ENCODE data around the gene HIC1. TPM values are rescaled to one million over a fixed set of nuclear protein-coding genes. Genes with fewer than 3 reads are reported as not detected.

HIC1 gene
- polyA plus RNA-seq, 2 donors, result 1.4 to 1.6 TPM

- Histone ChIP-seq H3K27me3 (ENCODE audit: control insufficient read depth in 1 of 2, insufficient read depth in 2 of 2, low read length in 2 of 2) (no peaks in the 10 kb centered on the region), H3K36me3 (ENCODE audit: control insufficient read depth in 2 of 2, insufficient read depth in 2 of 2, low read length in 1 of 2) (peaks cover 2 to 7% of the 10 kb centered on the region in 2 donors), H3K4me1 (ENCODE audit: control insufficient read depth in 2 of 2, insufficient read depth in 2 of 2, low read length in 1 of 2) (peaks cover 0 to 19% of the 10 kb centered on the region in 2 donors), H3K27ac (ENCODE audit: low read depth in 2 of 2, low read length in 1 of 2) (peak overlapping the region in 1 of 2 donors; percentile 94), H3K9me3 (ENCODE audit: control insufficient read depth in 2 of 2, insufficient read depth in 1 of 2, low read depth in 1 of 2, low read length in 1 of 2) (no peaks in the 10 kb centered on the region), H3K4me3 (ENCODE audit: low read depth in 1 of 2, low read length in 2 of 2) (peak overlapping the region in 1 of 2 donors; percentile 82)
- WGBS, 2 donors, result 81 to 82% methylated on average over 5 of the region's 5 CpGs
Measured at GRCh38 chr17:2042933-2043332, 12.0 kb upstream of the HIC1 start.

DNA sequence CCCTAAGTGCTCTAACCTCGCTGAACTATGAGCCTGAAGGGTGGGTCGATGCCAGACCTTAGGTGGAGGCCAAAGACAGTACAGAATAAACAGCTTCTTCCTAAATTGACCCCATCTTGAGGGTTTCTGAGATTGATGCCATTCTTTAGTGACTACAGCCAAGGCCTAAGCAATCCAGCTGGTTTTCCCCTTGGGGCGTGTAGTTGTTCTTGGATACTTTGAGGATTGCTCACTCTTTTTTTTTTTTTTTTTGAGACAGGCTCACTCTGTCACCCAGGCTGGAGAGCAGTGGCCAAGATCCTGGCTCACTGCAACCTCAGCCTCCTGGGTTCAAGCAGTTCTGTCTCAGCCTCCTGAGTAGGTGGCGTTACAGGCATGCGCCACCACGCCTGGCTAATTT, 11.1 kb upstream of the HIC1 start:
- no peaks in the 10 kb centered on the region for H3K9me3 ChIP-seq (ENCODE audit: control insufficient read depth in 2 of 2, insufficient read depth in 1 of 2, low read depth in 1 of 2, low read length in 1 of 2)
- H3K27ac ChIP-seq (ENCODE audit: low read depth in 2 of 2, low read length in 1 of 2), result peak overlapping the region; percentile 30 to 94
- H3K4me3 ChIP-seq (ENCODE audit: low read depth in 1 of 2, low read length in 2 of 2), result no peak overlapping the region
- H3K36me3 ChIP-seq (ENCODE audit: control insufficient read depth in 2 of 2, insufficient read depth in 2 of 2, low read length in 1 of 2), result peaks cover 2 to 5% of the 10 kb centered on the region in 2 donors
- 61% methylated on average over 6 of the region's 6 CpGs for WGBS, 2 donors
- H3K4me1 ChIP-seq (ENCODE audit: control insufficient read depth in 2 of 2, insufficient read depth in 2 of 2, low read length in 1 of 2), result peaks cover 0 to 19% of the 10 kb centered on the region in 2 donors
- H3K27me3 ChIP-seq (ENCODE audit: control insufficient read depth in 1 of 2, insufficient read depth in 2 of 2, low read length in 2 of 2), result no peaks in the 10 kb centered on the region

GRCh38 chr17:2044263-2044894, 10.5 kb upstream of the HIC1 start:
- H3K36me3 ChIP-seq (ENCODE audit: control insufficient read depth in 2 of 2, insufficient read depth in 2 of 2, low read length in 1 of 2), result peaks cover 2 to 5% of the 10 kb centered on the region in 2 donors
- peaks cover 0 to 22% of the 10 kb centered on the region in 2 donors for H3K4me1 ChIP-seq (ENCODE audit: control insufficient read depth in 2 of 2, insufficient read depth in 2 of 2, low read length in 1 of 2)
- H3K4me3 ChIP-seq (ENCODE audit: low read depth in 1 of 2, low read length in 2 of 2), result no peak overlapping the region
- 91 to 92% methylated on average over 5 of the region's 5 CpGs for WGBS, 2 donors
- no peaks in the 10 kb centered on the region for H3K9me3 ChIP-seq (ENCODE audit: control insufficient read depth in 2 of 2, insufficient read depth in 1 of 2, low read depth in 1 of 2, low read length in 1 of 2)
- H3K27me3 ChIP-seq (ENCODE audit: control insufficient read depth in 1 of 2, insufficient read depth in 2 of 2, low read length in 2 of 2), result no peaks in the 10 kb centered on the region
- H3K27ac ChIP-seq (ENCODE audit: low read depth in 2 of 2, low read length in 1 of 2), result no peak overlapping the region

DNA sequence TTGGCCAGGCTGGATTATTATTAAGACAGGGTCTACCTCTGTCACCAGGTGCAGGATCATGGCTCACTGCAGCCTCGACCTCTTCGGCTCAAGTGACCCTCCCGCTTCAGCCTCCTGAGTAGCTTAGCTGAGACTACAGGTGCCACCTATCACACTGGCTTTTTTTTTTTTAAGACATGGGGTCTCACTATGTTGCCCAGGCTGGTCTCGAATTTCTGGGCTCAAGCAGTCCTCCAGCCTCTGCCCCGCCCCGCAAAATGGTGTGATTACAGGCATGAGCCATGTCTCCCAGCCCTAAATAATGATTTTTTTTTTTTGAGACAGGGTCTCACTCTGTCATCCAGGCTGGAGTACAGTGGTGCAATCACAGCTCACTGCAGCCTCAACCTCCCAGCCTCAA, 7.3 kb upstream of the HIC1 start:
- H3K9me3 ChIP-seq (ENCODE audit: control insufficient read depth in 2 of 2, insufficient read depth in 1 of 2, low read depth in 1 of 2, low read length in 1 of 2), result peaks cover 0 to 2% of the 10 kb centered on the region in 2 donors
- 91 to 95% methylated on average over 6 of the region's 6 CpGs for WGBS, 2 donors
- peaks cover 0 to 15% of the 10 kb centered on the region in 2 donors for H3K4me1 ChIP-seq (ENCODE audit: control insufficient read depth in 2 of 2, insufficient read depth in 2 of 2, low read length in 1 of 2)

GRCh38 chr17:2048805-2049204, 6.1 kb upstream of the HIC1 start:
- no peak overlapping the region for H3K27ac ChIP-seq (ENCODE audit: low read depth in 2 of 2, low read length in 1 of 2)
- no peak overlapping the region for H3K4me3 ChIP-seq (ENCODE audit: low read depth in 1 of 2, low read length in 2 of 2)
- WGBS, 2 donors, result 9 to 16% methylated on average over 9 of the region's 9 CpGs

More for the DNA sequence above, 7.3 kb upstream of the HIC1 start:
- Histone ChIP-seq H3K4me3 (ENCODE audit: low read depth in 1 of 2, low read length in 2 of 2) (no peak overlapping the region), H3K27me3 (ENCODE audit: control insufficient read depth in 1 of 2, insufficient read depth in 2 of 2, low read length in 2 of 2) (peaks cover 0 to 2% of the 10 kb centered on the region in 2 donors), H3K27ac (ENCODE audit: low read depth in 2 of 2, low read length in 1 of 2) (no peak overlapping the region), H3K36me3 (ENCODE audit: control insufficient read depth in 2 of 2, insufficient read depth in 2 of 2, low read length in 1 of 2) (peaks cover 0 to 2% of the 10 kb centered on the region in 2 donors)

DNA sequence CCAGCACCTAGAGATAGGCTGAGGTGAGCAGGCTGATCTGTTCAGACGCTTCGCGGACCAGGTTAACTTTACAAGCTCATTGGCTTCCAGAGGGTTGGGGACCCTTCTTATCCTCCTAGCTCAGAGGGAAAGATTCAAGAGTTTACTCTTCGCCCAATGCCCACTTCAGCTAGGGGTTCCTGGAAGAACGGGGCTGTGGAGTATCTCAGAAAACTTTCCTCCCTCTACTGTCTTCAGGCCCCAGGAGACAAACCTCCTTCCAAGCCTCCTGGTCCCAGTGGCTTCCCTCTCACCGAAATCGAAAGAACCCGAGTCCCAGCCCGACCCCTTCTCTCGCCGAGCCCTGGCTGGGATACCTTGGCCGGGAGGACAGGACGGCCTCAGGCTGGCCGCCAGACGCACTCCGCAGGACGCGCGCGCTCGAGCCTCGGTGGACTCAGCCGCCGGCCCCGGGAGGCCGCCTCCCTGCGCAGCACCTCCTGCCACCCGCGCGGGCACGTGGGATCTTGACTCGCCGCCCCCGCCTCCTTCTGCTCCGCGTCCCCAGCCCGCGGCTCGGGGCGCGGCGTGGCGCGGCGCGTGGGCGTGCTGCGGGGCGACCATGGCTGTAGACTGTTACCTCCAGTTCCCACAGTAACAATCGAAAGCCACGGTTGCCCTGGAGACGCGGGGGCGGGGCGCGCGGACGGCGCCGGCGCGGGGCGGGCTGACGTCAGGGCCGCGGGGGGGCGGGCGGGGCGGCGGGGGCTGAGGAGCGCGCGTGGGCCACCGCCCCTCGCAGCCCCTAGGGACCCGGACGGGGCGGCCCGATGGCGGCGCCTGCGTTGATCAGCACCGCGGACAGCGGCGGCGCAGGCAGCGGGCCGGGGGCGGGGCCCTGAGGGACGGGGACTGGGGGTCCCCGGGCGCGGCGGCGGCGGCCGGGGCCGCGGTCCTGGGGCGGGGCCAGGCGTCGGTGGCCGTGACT, 5.3 kb upstream of the HIC1 start:
- H3K27me3 ChIP-seq (ENCODE audit: control insufficient read depth in 1 of 2, insufficient read depth in 2 of 2, low read length in 2 of 2), result peaks cover 0 to 2% of the 10 kb centered on the region in 2 donors
- H3K27ac ChIP-seq (ENCODE audit: low read depth in 2 of 2, low read length in 1 of 2), result peak overlapping the region; percentile 36 to 38
- H3K9me3 ChIP-seq (ENCODE audit: control insufficient read depth in 2 of 2, insufficient read depth in 1 of 2, low read depth in 1 of 2, low read length in 1 of 2), result peaks cover 0 to 2% of the 10 kb centered on the region in 2 donors

More at GRCh38 chr17:2048805-2049204, 6.1 kb upstream of the HIC1 start:
- Histone ChIP-seq H3K36me3 (ENCODE audit: control insufficient read depth in 2 of 2, insufficient read depth in 2 of 2, low read length in 1 of 2) (no peaks in the 10 kb centered on the region), H3K4me1 (ENCODE audit: control insufficient read depth in 2 of 2, insufficient read depth in 2 of 2, low read length in 1 of 2) (peaks cover 3 to 12% of the 10 kb centered on the region in 2 donors), H3K9me3 (ENCODE audit: control insufficient read depth in 2 of 2, insufficient read depth in 1 of 2, low read depth in 1 of 2, low read length in 1 of 2) (peaks cover 0 to 2% of the 10 kb centered on the region in 2 donors), H3K27me3 (ENCODE audit: control insufficient read depth in 1 of 2, insufficient read depth in 2 of 2, low read length in 2 of 2) (peaks cover 0 to 2% of the 10 kb centered on the region in 2 donors)

DNA sequence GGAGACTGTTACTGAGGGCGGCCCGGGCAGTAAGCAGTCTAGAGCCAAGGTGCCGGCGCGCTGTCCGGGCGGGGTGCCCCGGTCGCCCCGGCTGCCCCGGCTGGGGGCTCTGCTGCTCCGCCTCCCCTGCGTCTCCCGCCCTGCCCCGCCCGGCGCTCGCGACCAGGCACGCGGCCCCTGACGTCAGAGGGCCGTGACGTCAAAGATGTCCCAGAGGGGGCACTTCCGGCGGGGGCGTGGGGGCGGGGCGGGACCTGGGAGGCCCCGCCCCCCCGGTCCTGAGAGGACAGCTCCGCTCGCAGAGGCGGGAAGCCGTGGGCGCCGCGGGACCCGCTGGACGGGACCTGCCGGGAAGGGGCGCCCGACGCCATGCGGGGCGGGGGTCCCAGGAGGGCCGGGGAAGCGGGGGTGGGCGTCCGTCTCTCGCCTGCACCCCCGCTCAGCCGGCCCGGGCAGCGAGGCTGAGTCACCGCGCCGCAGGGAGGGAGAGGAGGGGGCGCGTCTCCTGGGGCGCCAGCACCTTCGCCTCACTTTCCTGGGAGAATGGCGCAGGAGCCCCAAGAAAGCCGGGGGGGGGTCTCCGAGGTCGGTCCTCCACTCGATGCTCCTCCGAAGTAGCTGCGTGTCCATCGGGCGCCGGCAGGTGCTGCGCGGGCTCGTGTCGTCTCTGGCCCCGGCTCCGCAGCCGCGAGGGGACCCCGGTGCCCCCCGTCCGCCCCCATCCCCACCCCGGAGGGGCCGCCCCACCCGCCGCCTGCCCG, 4.4 kb upstream of the HIC1 start:
- Histone ChIP-seq H3K27me3 (ENCODE audit: control insufficient read depth in 1 of 2, insufficient read depth in 2 of 2, low read length in 2 of 2) (peaks cover 0 to 2% of the 10 kb centered on the region in 2 donors), H3K4me1 (ENCODE audit: control insufficient read depth in 2 of 2, insufficient read depth in 2 of 2, low read length in 1 of 2) (peaks cover 3 to 17% of the 10 kb centered on the region in 2 donors), H3K36me3 (ENCODE audit: control insufficient read depth in 2 of 2, insufficient read depth in 2 of 2, low read length in 1 of 2) (no peaks in the 10 kb centered on the region), H3K9me3 (ENCODE audit: control insufficient read depth in 2 of 2, insufficient read depth in 1 of 2, low read depth in 1 of 2, low read length in 1 of 2) (peaks cover 0 to 2% of the 10 kb centered on the region in 2 donors), H3K4me3 (ENCODE audit: low read depth in 1 of 2, low read length in 2 of 2) (peak overlapping the region; percentile 58 to 69), H3K27ac (ENCODE audit: low read depth in 2 of 2, low read length in 1 of 2) (peak overlapping the region in 1 of 2 donors; percentile 22)
- WGBS, 2 donors, result 0 to 2% methylated on average over 56 to 88 of the region's 88 CpGs

More for the DNA sequence above, 5.3 kb upstream of the HIC1 start:
- Histone ChIP-seq H3K36me3 (ENCODE audit: control insufficient read depth in 2 of 2, insufficient read depth in 2 of 2, low read length in 1 of 2) (no peaks in the 10 kb centered on the region), H3K4me1 (ENCODE audit: control insufficient read depth in 2 of 2, insufficient read depth in 2 of 2, low read length in 1 of 2) (peaks cover 3 to 17% of the 10 kb centered on the region in 2 donors), H3K4me3 (ENCODE audit: low read depth in 1 of 2, low read length in 2 of 2) (peak overlapping the region; percentile 69 to 78)
- 2% methylated on average over 73 to 104 of the region's 104 CpGs for WGBS, 2 donors

- Histone ChIP-seq H3K27me3 (ENCODE audit: control insufficient read depth in 1 of 2, insufficient read depth in 2 of 2, low read length in 2 of 2) (peaks cover 0 to 2% of the 10 kb centered on the region in 2 donors), H3K4me3 (ENCODE audit: low read depth in 1 of 2, low read length in 2 of 2) (peak overlapping the region in 1 of 2 donors; percentile 69)
Measured at GRCh38 chr17:2051061-2051932, 3.6 kb upstream of the HIC1 start.

More at GRCh38 chr17:2051061-2051932, 3.6 kb upstream of the HIC1 start:
- H3K4me1 ChIP-seq (ENCODE audit: control insufficient read depth in 2 of 2, insufficient read depth in 2 of 2, low read length in 1 of 2), result peaks cover 3 to 17% of the 10 kb centered on the region in 2 donors
- peaks cover 0 to 2% of the 10 kb centered on the region in 2 donors for H3K9me3 ChIP-seq (ENCODE audit: control insufficient read depth in 2 of 2, insufficient read depth in 1 of 2, low read depth in 1 of 2, low read length in 1 of 2)
- no peaks in the 10 kb centered on the region for H3K36me3 ChIP-seq (ENCODE audit: control insufficient read depth in 2 of 2, insufficient read depth in 2 of 2, low read length in 1 of 2)
- H3K27ac ChIP-seq (ENCODE audit: low read depth in 2 of 2, low read length in 1 of 2), result no peak overlapping the region
- WGBS, 2 donors, result 10% methylated on average over 59 to 81 of the region's 81 CpGs
